AG04450 (cell line): ENCODE measurements around the gene LYRM4. TPM values are rescaled to one million over a fixed set of nuclear protein-coding genes. Genes with fewer than 3 reads are reported as not detected.

Experiments
- CTCF ChIA-PET: fragments of 300-600, 350-600 bp; formaldehyde crosslinking; extraction: SDS; loops from one replicate; lab custom pipeline; 2022; ENCODE audit warnings: antibody characterized with exemption, inconsistent platforms; lab: Charles Lee
- POLR2A ChIA-PET: fragments of 350-600 bp; formaldehyde crosslinking; extraction: SDS; loops from one replicate; lab custom pipeline; 2021; ENCODE audit warnings: antibody characterized with exemption, inconsistent platforms; lab: Yijun Ruan, JAX
- DNase-seq: peaks from one replicate; pipeline ENCODE4 v3.0.0-alpha.2; 2011; ENCODE audit warnings: low read depth, low spot score
- H3K27ac ChIP-seq: one replicate; pipeline ENCODE4 v1.5.1; 2012; ENCODE audit warnings: low read depth, low read length, control low read depth
- H3K27me3 ChIP-seq: one replicate; pipeline ENCODE4 v1.6.0; 2012; ENCODE audit warnings: low read length; ENCODE audit not compliant: control insufficient read depth, insufficient read depth
- H3K4me3 ChIP-seq: 2 replicates; pipeline ENCODE4 v1.5.1; 2011; ENCODE audit warnings: mild to moderate bottlenecking, low read depth, low read length, control low read depth
- H3K9me3 ChIP-seq: 2 replicates; pipeline ENCODE4 v1.5.1; 2012; ENCODE audit warnings: low read length; ENCODE audit not compliant: control insufficient read depth, insufficient read depth
- polyA plus RNA-seq: library from polyadenylated mRNA; depleted of rRNA; stranded (reverse); fragments of >200 nt; gene quantifications from 2 replicates; pipeline ENCODE4 v1.2.3, GENCODE V29; 2011
- TF ChIP-seq, protein P1 (sequence below): IDR thresholded peaks from 2 replicates; pipeline ENCODE4 v1.5.1; 2011; ENCODE audit warnings: low read depth, low read length, control low read depth, inconsistent platforms

The LYRM4 gene
- polyA plus RNA-seq, 1 experiment, result 41.4 TPM

- no peak overlapping the region for H3K4me3 ChIP-seq
- no peak overlapping the region for H3K27ac ChIP-seq
- no peak for DNase-seq
- peaks cover 47% of the 10 kb centered on the region for H3K27me3 ChIP-seq
- TF ChIP-seq, protein P1, sequence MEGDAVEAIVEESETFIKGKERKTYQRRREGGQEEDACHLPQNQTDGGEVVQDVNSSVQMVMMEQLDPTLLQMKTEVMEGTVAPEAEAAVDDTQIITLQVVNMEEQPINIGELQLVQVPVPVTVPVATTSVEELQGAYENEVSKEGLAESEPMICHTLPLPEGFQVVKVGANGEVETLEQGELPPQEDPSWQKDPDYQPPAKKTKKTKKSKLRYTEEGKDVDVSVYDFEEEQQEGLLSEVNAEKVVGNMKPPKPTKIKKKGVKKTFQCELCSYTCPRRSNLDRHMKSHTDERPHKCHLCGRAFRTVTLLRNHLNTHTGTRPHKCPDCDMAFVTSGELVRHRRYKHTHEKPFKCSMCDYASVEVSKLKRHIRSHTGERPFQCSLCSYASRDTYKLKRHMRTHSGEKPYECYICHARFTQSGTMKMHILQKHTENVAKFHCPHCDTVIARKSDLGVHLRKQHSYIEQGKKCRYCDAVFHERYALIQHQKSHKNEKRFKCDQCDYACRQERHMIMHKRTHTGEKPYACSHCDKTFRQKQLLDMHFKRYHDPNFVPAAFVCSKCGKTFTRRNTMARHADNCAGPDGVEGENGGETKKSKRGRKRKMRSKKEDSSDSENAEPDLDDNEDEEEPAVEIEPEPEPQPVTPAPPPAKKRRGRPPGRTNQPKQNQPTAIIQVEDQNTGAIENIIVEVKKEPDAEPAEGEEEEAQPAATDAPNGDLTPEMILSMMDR, result no peak
- peaks cover 4% of the 10 kb centered on the region; the same call in 1 of the 2 replicates for H3K9me3 ChIP-seq
- POLR2A ChIA-PET, result no interaction called here
- CTCF ChIA-PET, result no interaction called here
These were observed 173.4 kb downstream of the LYRM4 start for GRCh38 chr6:5087389-5087788.

- Histone ChIP-seq H3K9me3 (peaks cover 4% of the 10 kb centered on the region; the same call in 1 of the 2 replicates), H3K27me3 (peaks cover 39% of the 10 kb centered on the region), H3K27ac (no peak overlapping the region), H3K4me3 (peak overlapping the region; percentile 58)
- DNase-seq, result no peak
- CTCF ChIA-PET, result interaction anchor here (0.6 kb wide), 1 partner anchor 256 kb away, joined by 3 read pairs; no protein-coding TSS in a partner anchor
- POLR2A ChIA-PET, result no interaction called here
- TF ChIP-seq, protein P1, result no peak
These were observed 174.4 kb downstream of the LYRM4 start for GRCh38 chr6:5086294-5086890.

DNA sequence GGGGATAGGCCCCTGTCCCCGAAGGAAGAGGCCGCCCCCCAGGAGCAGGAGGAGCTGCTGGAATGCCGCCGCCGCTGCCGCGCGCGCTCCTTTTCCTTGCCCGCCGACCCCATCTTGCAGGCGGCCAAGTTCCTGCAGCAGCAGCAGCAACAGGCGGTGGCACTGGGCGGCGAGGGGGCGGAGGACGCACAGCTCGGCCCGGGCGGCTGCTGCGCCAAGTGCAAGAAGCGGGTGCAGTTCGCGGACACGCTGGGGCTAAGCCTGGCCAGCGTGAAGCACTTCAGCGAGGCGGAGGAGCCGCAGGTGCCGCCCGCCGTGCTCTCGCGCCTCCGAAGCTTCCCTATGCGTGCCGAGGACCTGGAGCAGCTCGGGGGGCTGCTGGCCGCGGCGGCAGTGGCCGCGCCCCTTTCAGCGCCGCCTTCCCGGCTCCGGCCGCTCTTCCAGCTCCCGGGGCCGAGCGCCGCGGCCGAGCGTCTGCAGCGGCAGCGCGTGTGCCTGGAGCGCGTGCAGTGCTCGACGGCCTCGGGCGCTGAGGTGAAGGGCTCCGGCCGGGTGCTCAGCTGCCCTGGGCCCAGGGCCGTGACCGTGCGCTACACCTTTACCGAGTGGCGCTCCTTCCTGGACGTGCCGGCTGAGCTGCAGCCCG lies 175.0 kb downstream of the LYRM4 start:
- no peak for DNase-seq
- CTCF ChIA-PET, result interaction anchor here (1.3 kb wide), 1 partner anchor 55 kb away, joined by 3 read pairs; no protein-coding TSS in a partner anchor
- H3K27me3 ChIP-seq, result peaks cover 33% of the 10 kb centered on the region
- H3K4me3 ChIP-seq, result peak overlapping the region; percentile 58
- POLR2A ChIA-PET, result interaction anchor here (0.6 kb wide), 1 partner anchor 114 kb away, joined by 3 read pairs; no protein-coding TSS in a partner anchor
- H3K9me3 ChIP-seq, result peaks cover 4% of the 10 kb centered on the region; the same call in 1 of the 2 replicates
- H3K27ac ChIP-seq, result no peak overlapping the region
- TF ChIP-seq, protein P1, result no peak

GRCh38 chr6:5084781-5085647 lies 175.7 kb downstream of the LYRM4 start, which contains the start of gene PPP1R3G:
PPP1R3G (plus strand) TSS chr6:5085341; CDS start chr6:5085486, 145 bp downstream.
- peak within 1 kb of the TSS; percentile 58 for H3K4me3 ChIP-seq
- H3K27me3 ChIP-seq, result peaks cover 25% of the 10 kb centered on the region
- TF ChIP-seq, protein P1, result no peak
- POLR2A ChIA-PET, result interaction anchor here (0.6 kb wide), 1 partner anchor 113 kb away, joined by 3 read pairs; no protein-coding TSS in a partner anchor
- DNase-seq, result no peak
- no peak within 1 kb of the TSS for H3K27ac ChIP-seq
- CTCF ChIA-PET, result interaction anchor here (1.3 kb wide), 1 partner anchor 54 kb away, joined by 3 read pairs; no protein-coding TSS in a partner anchor
- H3K9me3 ChIP-seq, result peaks cover 4% of the 10 kb centered on the region; the same call in 1 of the 2 replicates
